WTC11 (cell line): ENCODE data around the gene RNASE11.

Experiments used
- CBFB ChIP-seq: sonication (generic); formaldehyde crosslinking; IDR thresholded peaks from 2 replicates; pipeline ENCODE4 v1.8.1; 2022; ENCODE audit warnings: mild to moderate bottlenecking, low read depth, missing genetic modification reagents
- ELF4 ChIP-seq: sonication (generic); formaldehyde crosslinking; IDR thresholded peaks from 2 replicates; pipeline ENCODE4 v1.8.1; 2022; ENCODE audit warnings: low read depth, mild to moderate bottlenecking, moderate library complexity, missing genetic modification reagents
- HMGA2 ChIP-seq: fragments of 250-450 bp; sonication (Bioruptor Pico); IDR thresholded peaks from 2 replicates; pipeline ENCODE4 v1.4.0; 2021; ENCODE audit warnings: mild to moderate bottlenecking, moderate library complexity
- SMAD3 ChIP-seq: sonication (generic); formaldehyde crosslinking; IDR thresholded peaks from 2 replicates; pipeline ENCODE4 v1.8.0; 2022; ENCODE audit warnings: missing genetic modification reagents, mild to moderate bottlenecking, borderline replicate concordance
- TEAD4 ChIP-seq: sonication (generic); formaldehyde crosslinking; IDR thresholded peaks from 2 replicates; pipeline ENCODE4 v1.8.0; 2022; ENCODE audit warnings: mild to moderate bottlenecking, missing genetic modification reagents
- ZNF121 ChIP-seq: sonication (generic); formaldehyde crosslinking; IDR thresholded peaks from 2 replicates; pipeline ENCODE4 v1.8.0; 2023; ENCODE audit warnings: missing genetic modification reagents
- ZNF138 ChIP-seq: sonication (generic); formaldehyde crosslinking; conservative IDR thresholded peaks from 2 replicates; pipeline ENCODE4 v1.8.1; 2022; ENCODE audit warnings: mild to moderate bottlenecking, moderate library complexity, missing genetic modification reagents
- ZNF317 ChIP-seq: sonication (generic); formaldehyde crosslinking; IDR thresholded peaks from 2 replicates; pipeline ENCODE4 v1.8.1; 2023; ENCODE audit warnings: low read depth, mild to moderate bottlenecking, moderate library complexity, missing genetic modification reagents, borderline replicate concordance
- TF ChIP-seq, protein P1 (sequence below): fragments of 200-600 bp; IDR thresholded peaks from 2 replicates; pipeline ENCODE4 v1.8.0; 2022; ENCODE audit warnings: antibody characterized with exemption
- TF ChIP-seq, protein P2 (sequence below): fragments of 250-450 bp; sonication (Bioruptor Pico); IDR thresholded peaks from 2 replicates; pipeline ENCODE4 v1.9.0; 2021; ENCODE audit warnings: mild to moderate bottlenecking, borderline replicate concordance
- TF ChIP-seq, protein P3 (sequence below): sonication (generic); formaldehyde crosslinking; IDR thresholded peaks from 2 replicates; pipeline ENCODE4 v1.8.0; 2022; ENCODE audit warnings: mild to moderate bottlenecking, missing genetic modification reagents
- TF ChIP-seq, protein P4 (sequence below): sonication (generic); formaldehyde crosslinking; IDR thresholded peaks from 2 replicates; pipeline ENCODE4 v1.8.1; 2022; ENCODE audit warnings: missing genetic modification reagents, borderline replicate concordance

- TF ChIP-seq, protein P1, sequence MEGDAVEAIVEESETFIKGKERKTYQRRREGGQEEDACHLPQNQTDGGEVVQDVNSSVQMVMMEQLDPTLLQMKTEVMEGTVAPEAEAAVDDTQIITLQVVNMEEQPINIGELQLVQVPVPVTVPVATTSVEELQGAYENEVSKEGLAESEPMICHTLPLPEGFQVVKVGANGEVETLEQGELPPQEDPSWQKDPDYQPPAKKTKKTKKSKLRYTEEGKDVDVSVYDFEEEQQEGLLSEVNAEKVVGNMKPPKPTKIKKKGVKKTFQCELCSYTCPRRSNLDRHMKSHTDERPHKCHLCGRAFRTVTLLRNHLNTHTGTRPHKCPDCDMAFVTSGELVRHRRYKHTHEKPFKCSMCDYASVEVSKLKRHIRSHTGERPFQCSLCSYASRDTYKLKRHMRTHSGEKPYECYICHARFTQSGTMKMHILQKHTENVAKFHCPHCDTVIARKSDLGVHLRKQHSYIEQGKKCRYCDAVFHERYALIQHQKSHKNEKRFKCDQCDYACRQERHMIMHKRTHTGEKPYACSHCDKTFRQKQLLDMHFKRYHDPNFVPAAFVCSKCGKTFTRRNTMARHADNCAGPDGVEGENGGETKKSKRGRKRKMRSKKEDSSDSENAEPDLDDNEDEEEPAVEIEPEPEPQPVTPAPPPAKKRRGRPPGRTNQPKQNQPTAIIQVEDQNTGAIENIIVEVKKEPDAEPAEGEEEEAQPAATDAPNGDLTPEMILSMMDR = no peak
- TF ChIP-seq, protein P2, sequence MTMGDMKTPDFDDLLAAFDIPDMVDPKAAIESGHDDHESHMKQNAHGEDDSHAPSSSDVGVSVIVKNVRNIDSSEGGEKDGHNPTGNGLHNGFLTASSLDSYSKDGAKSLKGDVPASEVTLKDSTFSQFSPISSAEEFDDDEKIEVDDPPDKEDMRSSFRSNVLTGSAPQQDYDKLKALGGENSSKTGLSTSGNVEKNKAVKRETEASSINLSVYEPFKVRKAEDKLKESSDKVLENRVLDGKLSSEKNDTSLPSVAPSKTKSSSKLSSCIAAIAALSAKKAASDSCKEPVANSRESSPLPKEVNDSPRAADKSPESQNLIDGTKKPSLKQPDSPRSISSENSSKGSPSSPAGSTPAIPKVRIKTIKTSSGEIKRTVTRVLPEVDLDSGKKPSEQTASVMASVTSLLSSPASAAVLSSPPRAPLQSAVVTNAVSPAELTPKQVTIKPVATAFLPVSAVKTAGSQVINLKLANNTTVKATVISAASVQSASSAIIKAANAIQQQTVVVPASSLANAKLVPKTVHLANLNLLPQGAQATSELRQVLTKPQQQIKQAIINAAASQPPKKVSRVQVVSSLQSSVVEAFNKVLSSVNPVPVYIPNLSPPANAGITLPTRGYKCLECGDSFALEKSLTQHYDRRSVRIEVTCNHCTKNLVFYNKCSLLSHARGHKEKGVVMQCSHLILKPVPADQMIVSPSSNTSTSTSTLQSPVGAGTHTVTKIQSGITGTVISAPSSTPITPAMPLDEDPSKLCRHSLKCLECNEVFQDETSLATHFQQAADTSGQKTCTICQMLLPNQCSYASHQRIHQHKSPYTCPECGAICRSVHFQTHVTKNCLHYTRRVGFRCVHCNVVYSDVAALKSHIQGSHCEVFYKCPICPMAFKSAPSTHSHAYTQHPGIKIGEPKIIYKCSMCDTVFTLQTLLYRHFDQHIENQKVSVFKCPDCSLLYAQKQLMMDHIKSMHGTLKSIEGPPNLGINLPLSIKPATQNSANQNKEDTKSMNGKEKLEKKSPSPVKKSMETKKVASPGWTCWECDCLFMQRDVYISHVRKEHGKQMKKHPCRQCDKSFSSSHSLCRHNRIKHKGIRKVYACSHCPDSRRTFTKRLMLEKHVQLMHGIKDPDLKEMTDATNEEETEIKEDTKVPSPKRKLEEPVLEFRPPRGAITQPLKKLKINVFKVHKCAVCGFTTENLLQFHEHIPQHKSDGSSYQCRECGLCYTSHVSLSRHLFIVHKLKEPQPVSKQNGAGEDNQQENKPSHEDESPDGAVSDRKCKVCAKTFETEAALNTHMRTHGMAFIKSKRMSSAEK (CRISPR knock-in tag) = no peak
- TF ChIP-seq, protein P3, sequence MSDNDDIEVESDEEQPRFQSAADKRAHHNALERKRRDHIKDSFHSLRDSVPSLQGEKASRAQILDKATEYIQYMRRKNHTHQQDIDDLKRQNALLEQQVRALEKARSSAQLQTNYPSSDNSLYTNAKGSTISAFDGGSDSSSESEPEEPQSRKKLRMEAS = no peak
- TF ChIP-seq ZNF138 (CRISPR knock-in tag) (no peak), ZNF317 (CRISPR knock-in tag) (no peak), ZNF121 (no peak), CBFB (CRISPR knock-in tag) (no peak), SMAD3 (CRISPR knock-in tag) (no peak), HMGA2 (CRISPR knock-in tag) (no peak), ELF4 (CRISPR knock-in tag) (no peak), TEAD4 (CRISPR knock-in tag) (no peak)
- TF ChIP-seq, protein P4, sequence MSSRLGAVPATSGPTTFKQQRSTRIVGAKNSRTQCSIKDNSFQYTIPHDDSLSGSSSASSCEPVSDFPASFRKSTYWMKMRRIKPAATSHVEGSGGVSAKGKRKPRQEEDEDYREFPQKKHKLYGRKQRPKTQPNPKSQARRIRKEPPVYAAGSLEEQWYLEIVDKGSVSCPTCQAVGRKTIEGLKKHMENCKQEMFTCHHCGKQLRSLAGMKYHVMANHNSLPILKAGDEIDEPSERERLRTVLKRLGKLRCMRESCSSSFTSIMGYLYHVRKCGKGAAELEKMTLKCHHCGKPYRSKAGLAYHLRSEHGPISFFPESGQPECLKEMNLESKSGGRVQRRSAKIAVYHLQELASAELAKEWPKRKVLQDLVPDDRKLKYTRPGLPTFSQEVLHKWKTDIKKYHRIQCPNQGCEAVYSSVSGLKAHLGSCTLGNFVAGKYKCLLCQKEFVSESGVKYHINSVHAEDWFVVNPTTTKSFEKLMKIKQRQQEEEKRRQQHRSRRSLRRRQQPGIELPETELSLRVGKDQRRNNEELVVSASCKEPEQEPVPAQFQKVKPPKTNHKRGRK (CRISPR knock-in tag) = no peak
Measured at GRCh38 chr14:20620798-20621478, 33.1 kb upstream of the RNASE11 start.
